ENCODE results near the gene PITRM1. TPM values are rescaled to one million over a fixed set of nuclear protein-coding genes. Genes with fewer than 3 reads are reported as not detected.

Gene PITRM1
- total and polyA plus RNA-seq, 2 donors (not counting 3 experiments of a cell fraction or from before 2014, with no cell fraction given) = 83.2 to 145 TPM

DNA sequence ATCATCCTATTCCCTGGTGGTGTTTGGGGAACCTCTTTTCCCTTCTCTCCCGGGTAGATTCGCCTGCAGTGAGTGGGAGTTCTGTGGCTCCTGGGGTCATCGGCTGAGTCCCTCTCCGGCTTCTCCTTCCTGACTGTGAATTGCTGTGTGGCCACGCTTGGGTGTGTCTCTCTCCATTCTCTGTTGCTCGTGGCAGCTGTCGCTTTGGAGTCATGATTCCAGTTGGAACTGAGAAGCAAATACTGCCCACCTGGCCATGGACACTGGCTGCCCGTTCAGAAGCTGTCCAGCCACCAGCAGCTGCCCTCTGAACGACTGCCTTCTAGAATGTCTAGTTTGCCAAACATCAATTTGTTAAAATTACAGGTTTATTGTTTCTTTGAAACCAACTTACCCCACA is 23.1 kb upstream of the PITRM1 start:
- H3K4me1 ChIP-seq (ENCODE audit: control insufficient read depth, extremely low read depth, insufficient read depth, low read length) = peaks cover 12% of the 10 kb centered on the region
- no peak for DNase-seq (ENCODE audit: low read depth, low spot score)
- H3K27me3 ChIP-seq (ENCODE audit: control insufficient read depth in 2 of 2, insufficient read depth in 2 of 2, low read length in 2 of 2) = peaks cover 0 to 9% of the 10 kb centered on the region in 2 experiments
- BruUV-seq (replicated peaks) = no TSS peak
- no peak for FAIRE-seq
- H3K79me2 ChIP-seq (ENCODE audit: control insufficient read depth, insufficient read depth, low read length) = no peaks in the 10 kb centered on the region
- no peaks in the 10 kb centered on the region for H4K20me1 ChIP-seq (replicated peaks; ENCODE audit: control insufficient read depth, extremely low read depth, insufficient read depth, low read length)
- no peaks in the 10 kb centered on the region for H3K9me3 ChIP-seq (replicated peaks; ENCODE audit: control insufficient read depth, insufficient read depth, low read length)
- H3K27ac ChIP-seq (ENCODE audit: insufficient read depth, low read depth, low read length) = no peak overlapping the region
- TF ChIP-seq FOS (IDR thresholded peaks at IDR 0.05; ENCODE audit: borderline replicate concordance, insufficient read depth, low read length) (no peak), GATA2 (IDR thresholded peaks at IDR 0.05; ENCODE audit: insufficient read depth, insufficient read length, low read depth, low read length) (no peak), POLR2AphosphoS5 (IDR thresholded peaks at IDR 0.05; ENCODE audit: insufficient read depth, low read depth, low read length) (no peak), MYC (IDR thresholded peaks at IDR 0.05; ENCODE audit: low read depth, low read length) (no peak), EZH2 (IDR thresholded peaks at IDR 0.05; ENCODE audit: borderline replicate concordance, low read depth, low read length, severe bottlenecking) (no peak), JUN (IDR thresholded peaks at IDR 0.05; ENCODE audit: borderline replicate concordance, insufficient read depth, insufficient read length, low read depth) (no peak), POLR2A (IDR thresholded peaks at IDR 0.05; ENCODE audit: low read depth, low read length) (no peak)
- TF ChIP-seq, protein P1, sequence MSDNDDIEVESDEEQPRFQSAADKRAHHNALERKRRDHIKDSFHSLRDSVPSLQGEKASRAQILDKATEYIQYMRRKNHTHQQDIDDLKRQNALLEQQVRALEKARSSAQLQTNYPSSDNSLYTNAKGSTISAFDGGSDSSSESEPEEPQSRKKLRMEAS (IDR thresholded peaks at IDR 0.05; ENCODE audit: insufficient read depth, insufficient read length) = no peak
- TF ChIP-seq, protein P2, sequence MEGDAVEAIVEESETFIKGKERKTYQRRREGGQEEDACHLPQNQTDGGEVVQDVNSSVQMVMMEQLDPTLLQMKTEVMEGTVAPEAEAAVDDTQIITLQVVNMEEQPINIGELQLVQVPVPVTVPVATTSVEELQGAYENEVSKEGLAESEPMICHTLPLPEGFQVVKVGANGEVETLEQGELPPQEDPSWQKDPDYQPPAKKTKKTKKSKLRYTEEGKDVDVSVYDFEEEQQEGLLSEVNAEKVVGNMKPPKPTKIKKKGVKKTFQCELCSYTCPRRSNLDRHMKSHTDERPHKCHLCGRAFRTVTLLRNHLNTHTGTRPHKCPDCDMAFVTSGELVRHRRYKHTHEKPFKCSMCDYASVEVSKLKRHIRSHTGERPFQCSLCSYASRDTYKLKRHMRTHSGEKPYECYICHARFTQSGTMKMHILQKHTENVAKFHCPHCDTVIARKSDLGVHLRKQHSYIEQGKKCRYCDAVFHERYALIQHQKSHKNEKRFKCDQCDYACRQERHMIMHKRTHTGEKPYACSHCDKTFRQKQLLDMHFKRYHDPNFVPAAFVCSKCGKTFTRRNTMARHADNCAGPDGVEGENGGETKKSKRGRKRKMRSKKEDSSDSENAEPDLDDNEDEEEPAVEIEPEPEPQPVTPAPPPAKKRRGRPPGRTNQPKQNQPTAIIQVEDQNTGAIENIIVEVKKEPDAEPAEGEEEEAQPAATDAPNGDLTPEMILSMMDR (IDR thresholded peaks at IDR 0.05; ENCODE audit: extremely low read depth in 1 of 2, insufficient read depth in 1 of 2, low read depth in 1 of 2, low read length in 2 of 2) = no peak
- no peak overlapping the region for H3K9ac ChIP-seq (replicated peaks; ENCODE audit: extremely low read depth, insufficient read depth, low read length)
- POLR2A ChIA-PET = no interaction called here
- H2AFZ ChIP-seq (ENCODE audit: low read depth, low read length) = no peak overlapping the region
- intact Hi-C loops (cut with micrococcal nuclease) = loop anchor here (2.0 to 10.0 kb wide), 4 partner anchors 729 to 1619 kb away; no protein-coding TSS in a partner anchor
- no peak overlapping the region for H3K4me3 ChIP-seq (replicated peaks in 1 of 3; ENCODE audit: insufficient read depth in 1 of 3, low read depth in 1 of 3, low read length in 3 of 3)
- CTCF ChIA-PET = interaction anchor here (2.6 kb wide), 1 partner anchor 1571 kb away, joined by 17 read pairs; no protein-coding TSS in a partner anchor
- H3K9me1 ChIP-seq (replicated peaks; ENCODE audit: control insufficient read depth, extremely low read depth, insufficient read depth, low read length) = no peaks in the 10 kb centered on the region
- dilution Hi-C loops (cut with MboI; ENCODE audit: extremely low pct_ligation_motif_present, low sequenced_read_pairs) = no loop called here
- H3K4me2 ChIP-seq (ENCODE audit: insufficient read depth, low read length) = no peak overlapping the region
- no peaks in the 10 kb centered on the region for H3K36me3 ChIP-seq (ENCODE audit: control insufficient read depth in 2 of 2, extremely low read depth in 1 of 2, insufficient read depth in 2 of 2, low read length in 2 of 2)

All from endothelial cell of umbilical vein (primary cell).